Measurements from ENCODE around the gene CYP11A1.

CYP11A1 gene

DNA sequence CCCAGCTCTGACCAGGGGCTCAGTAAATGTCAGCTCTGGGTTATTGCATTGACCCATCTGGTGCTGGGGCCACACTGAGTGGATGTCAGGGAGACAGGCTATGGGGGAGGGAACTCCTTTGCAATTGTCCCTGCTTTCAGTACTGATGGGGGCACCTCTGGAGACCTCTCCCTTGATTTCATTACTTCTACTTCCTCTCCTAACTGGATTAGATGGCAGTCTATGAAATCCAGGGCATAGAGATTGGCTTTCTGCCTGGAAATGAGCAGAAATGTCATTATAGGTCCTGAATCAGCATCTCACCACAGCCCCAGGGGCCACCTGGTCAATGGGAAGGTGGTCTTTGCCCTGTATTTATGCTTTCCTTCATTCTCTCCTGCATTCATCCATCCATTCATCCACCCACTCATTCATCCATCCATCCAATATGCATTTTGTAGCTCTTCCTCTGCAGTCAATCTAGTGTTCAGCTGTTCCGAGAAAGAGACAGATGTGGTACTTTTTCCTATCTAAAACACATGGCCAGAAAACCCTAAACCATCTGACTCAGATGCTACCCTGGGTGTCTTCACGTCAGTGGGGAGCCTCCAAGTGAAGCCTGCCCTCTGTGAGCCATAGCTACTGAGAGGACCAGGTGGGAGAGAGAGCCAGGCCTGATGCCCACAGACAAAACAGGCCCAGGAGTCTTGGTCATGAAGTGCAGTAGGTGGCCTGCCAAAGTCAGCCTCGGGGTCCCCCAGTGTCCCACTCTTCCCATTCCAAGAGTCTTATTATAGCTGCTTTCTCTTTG lies 74.2 kb downstream of the CYP11A1 start:
- no peak for DNase-seq

- DNase-seq, result peak; percentile 97
Observed at GRCh38 chr15:74291101-74292071, 76.1 kb downstream of the CYP11A1 start.

- no peak for DNase-seq
Observed at GRCh38 chr15:74290645-74291044, 76.8 kb downstream of the CYP11A1 start.

DNA sequence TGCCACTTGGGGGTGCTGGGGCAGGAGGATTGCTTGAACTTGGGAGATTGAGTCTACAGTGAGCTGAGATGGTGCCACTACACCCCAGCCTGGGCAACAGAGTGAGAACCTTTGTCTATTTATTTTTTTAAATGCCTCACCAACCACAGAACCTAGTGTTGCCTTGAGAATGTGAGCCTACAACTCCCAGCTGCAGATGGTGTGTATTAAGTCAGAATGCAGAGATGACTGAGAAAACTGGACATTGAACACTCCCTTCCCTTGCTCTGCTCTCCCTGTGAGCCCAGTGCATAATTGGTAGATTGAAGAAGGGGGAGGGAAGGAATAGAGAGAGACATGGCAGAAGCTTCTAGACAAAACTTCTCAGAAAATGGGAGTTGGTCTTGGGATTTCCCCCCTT lies 77.8 kb downstream of the CYP11A1 start:
- DNase-seq, result no peak
